WERI-Rb-1 (cell line): Measurements from ENCODE around the gene CPSF2.
"Not testable (repeated sequence)": the region's sequence is repeated elsewhere in the genome, so short reads cannot be mapped to it uniquely, and the experiment has no call there.

ENCODE experiments used
- DNase-seq: peaks from one replicate; pipeline ENCODE4 v3.0.0-alpha.2; 2020
- H3K27ac ChIP-seq: fragments of 250-450 bp; sonication (Bioruptor Pico); 2 replicates; pipeline ENCODE4 v1.5.1; 2020; ENCODE audit warnings: mild to moderate bottlenecking, moderate library complexity
- H3K27me3 ChIP-seq: fragments of 250-450 bp; sonication (Bioruptor Pico); 2 replicates; pipeline ENCODE4 v1.5.1; 2021; ENCODE audit warnings: mild to moderate bottlenecking, low read depth, moderate library complexity; ENCODE audit not compliant: insufficient read depth, severe bottlenecking
- H3K36me3 ChIP-seq: fragments of 250-450 bp; sonication (Bioruptor Pico); 2 replicates; pipeline ENCODE4 v1.5.1; 2020; ENCODE audit warnings: mild to moderate bottlenecking, moderate library complexity
- H3K4me3 ChIP-seq: 2 replicates; pipeline ENCODE4 v1.5.1; 2011; ENCODE audit warnings: low read depth, mild to moderate bottlenecking, control low read depth, low read length
- H3K9me3 ChIP-seq: fragments of 250-450 bp; sonication (Bioruptor Pico); 2 replicates; pipeline ENCODE4 v1.5.1; 2021; ENCODE audit warnings: mild to moderate bottlenecking, moderate library complexity; ENCODE audit not compliant: severe bottlenecking
- TF ChIP-seq, protein P1 (sequence below): IDR thresholded peaks from 2 replicates; pipeline ENCODE4 v1.5.1; 2011; ENCODE audit warnings: low read depth, mild to moderate bottlenecking, control low read depth, inconsistent platforms, low read length

The CPSF2 gene

DNA sequence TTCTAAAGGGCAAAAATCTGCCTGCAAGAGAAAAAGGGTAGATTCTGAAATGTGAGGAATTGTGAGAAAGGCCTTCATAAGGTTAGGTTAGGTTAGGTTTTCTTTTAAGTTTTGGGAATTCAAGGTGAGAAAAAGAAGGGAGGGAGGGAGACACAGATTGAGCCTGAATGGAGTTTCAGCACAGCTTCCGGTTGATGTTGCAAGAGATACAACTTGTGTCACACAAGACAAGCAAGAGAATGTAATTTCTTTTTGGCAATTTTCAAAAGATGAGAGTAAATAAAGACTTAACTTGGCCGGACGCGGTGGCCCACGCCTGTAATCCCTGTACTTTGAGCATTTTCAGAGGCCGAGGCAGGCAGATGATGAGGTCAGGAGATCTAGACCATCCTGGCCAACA, 63.8 kb downstream of the CPSF2 start:
- Histone ChIP-seq H3K36me3 (no peaks in the 10 kb centered on the region), H3K9me3 (peaks cover 6% of the 10 kb centered on the region), H3K27me3 (no peaks in the 10 kb centered on the region), H3K27ac (no peak overlapping the region), H3K4me3 (no peak overlapping the region)
- TF ChIP-seq, protein P1, sequence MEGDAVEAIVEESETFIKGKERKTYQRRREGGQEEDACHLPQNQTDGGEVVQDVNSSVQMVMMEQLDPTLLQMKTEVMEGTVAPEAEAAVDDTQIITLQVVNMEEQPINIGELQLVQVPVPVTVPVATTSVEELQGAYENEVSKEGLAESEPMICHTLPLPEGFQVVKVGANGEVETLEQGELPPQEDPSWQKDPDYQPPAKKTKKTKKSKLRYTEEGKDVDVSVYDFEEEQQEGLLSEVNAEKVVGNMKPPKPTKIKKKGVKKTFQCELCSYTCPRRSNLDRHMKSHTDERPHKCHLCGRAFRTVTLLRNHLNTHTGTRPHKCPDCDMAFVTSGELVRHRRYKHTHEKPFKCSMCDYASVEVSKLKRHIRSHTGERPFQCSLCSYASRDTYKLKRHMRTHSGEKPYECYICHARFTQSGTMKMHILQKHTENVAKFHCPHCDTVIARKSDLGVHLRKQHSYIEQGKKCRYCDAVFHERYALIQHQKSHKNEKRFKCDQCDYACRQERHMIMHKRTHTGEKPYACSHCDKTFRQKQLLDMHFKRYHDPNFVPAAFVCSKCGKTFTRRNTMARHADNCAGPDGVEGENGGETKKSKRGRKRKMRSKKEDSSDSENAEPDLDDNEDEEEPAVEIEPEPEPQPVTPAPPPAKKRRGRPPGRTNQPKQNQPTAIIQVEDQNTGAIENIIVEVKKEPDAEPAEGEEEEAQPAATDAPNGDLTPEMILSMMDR, result no peak
- no peak for DNase-seq

DNA sequence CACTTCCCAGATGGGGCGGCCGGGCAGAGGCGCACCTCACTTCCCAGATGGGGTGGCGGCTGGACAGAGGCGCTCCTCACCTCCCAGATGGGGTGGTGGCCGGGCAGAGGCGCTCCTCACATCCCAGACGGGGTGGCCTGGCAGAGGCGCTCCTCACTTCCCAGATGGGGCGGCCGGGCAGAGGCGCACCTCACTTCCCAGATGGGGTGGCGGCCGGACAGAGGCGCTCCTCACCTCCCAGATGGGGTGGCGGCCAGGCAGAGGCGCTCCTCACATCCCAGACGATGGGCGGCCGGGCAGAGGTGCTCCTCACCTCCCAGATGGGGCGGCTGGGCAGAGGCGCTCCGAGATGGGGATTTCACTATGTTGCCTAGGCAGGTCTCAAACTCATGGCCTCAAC, 65.8 kb downstream of the CPSF2 start:
- not testable (repeated sequence) for H3K4me3 ChIP-seq, H3K27me3 ChIP-seq, H3K36me3 ChIP-seq, H3K9me3 ChIP-seq, H3K27ac ChIP-seq, DNase-seq

DNA sequence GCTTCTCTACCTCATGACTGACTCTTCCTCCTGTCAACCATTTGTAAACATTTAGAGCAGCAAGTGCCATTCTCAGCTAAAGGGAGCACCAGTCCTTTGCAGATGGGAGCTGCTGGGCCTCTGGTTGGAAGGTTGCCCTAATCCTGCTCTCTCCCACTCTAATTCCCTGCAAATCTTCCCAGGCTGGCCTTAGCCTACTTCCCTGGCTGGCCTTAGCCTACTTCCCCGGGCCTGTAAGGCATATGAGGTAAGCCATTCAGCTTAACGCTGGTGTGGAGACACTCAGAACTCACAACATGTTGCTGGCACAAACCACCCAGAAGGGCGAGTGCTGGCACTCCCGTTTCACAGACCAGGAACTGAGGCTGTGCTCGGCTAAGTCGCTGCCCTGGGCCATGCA, 69.0 kb downstream of the CPSF2 start:
- Histone ChIP-seq H3K4me3 (no peak overlapping the region), H3K9me3 (peaks cover 6% of the 10 kb centered on the region), H3K27ac (peak overlapping the region; percentile 72), H3K36me3 (no peaks in the 10 kb centered on the region), H3K27me3 (no peaks in the 10 kb centered on the region)
- TF ChIP-seq, protein P1, result no peak
- DNase-seq, result peak; percentile 91

DNA sequence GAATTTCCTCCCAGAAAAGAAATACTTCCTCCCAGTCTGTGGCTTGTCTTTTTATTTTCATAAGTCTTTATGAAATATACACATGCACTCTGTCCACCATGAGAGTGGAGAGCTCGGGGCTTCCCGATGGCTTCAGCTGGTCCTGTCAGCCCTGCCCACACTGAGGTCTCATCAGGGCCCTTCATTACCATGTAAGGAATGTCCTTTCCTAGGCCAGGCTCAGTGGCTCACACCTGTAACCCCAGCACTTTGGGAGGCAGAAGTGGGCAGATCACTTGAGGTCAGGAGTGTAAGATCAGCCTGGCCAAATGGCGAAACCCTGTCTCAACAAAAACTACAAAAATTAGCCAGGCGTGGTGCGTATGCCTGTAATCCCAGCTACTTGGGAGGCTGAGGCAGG, 77.0 kb downstream of the CPSF2 start:
- H3K36me3 ChIP-seq, result no peaks in the 10 kb centered on the region
- H3K4me3 ChIP-seq, result no peak overlapping the region
- no peak overlapping the region for H3K27ac ChIP-seq
- TF ChIP-seq, protein P1, result no peak
- H3K27me3 ChIP-seq, result no peaks in the 10 kb centered on the region
- no peaks in the 10 kb centered on the region for H3K9me3 ChIP-seq
- DNase-seq, result no peak

DNA sequence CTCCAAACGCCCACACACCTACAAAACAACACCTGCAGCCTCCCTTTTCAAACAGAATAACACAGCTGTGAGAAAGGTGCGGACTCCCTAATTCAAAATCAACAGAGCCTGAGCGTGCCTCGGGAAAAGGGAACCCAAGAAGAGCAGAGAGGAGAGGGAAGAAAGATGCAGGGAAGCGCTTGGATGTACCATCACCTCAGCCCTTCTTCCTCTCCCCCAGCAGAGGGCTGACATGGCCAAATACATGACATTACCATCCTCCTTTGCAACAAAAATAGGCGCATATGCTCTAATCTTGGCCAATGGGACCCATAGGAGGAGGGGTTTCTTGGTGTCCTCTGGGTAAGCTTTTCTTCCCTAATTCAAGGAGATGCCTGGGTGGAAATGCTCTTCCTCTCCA, 78.0 kb downstream of the CPSF2 start:
- TF ChIP-seq, protein P1, result peak; percentile 38; the same call in 1 of the 2 replicates
- Histone ChIP-seq H3K27me3 (no peaks in the 10 kb centered on the region), H3K4me3 (no peak overlapping the region), H3K36me3 (no peaks in the 10 kb centered on the region), H3K27ac (no peak overlapping the region), H3K9me3 (no peaks in the 10 kb centered on the region)
- DNase-seq, result no peak

DNA sequence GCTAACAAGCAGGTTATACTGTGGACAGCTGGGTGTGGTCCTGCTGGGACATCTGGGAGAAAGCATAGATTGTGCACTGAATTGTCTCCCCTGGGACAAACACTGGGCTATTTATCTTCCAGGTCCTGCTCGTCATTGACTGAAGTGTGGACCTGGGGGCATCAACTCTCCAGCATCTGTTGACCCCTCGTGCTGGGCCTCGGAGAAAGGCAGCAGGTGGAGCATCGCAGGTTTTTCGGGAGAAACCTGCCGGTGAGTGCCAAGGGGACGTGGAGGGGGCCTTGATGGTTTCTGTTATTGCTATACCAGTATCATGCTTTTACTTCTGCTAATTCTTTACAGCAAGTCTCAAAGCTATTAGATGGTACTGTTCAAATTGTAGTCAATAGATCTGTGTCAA, 81.3 kb downstream of the CPSF2 start:
- H3K4me3 ChIP-seq, result no peak overlapping the region
- H3K9me3 ChIP-seq, result no peaks in the 10 kb centered on the region
- no peak for DNase-seq
- H3K36me3 ChIP-seq, result no peaks in the 10 kb centered on the region
- no peak overlapping the region for H3K27ac ChIP-seq
- TF ChIP-seq, protein P1, result no peak
- H3K27me3 ChIP-seq, result no peaks in the 10 kb centered on the region
